ENCODE measurements around the gene CCNH.

The CCNH gene

DNA sequence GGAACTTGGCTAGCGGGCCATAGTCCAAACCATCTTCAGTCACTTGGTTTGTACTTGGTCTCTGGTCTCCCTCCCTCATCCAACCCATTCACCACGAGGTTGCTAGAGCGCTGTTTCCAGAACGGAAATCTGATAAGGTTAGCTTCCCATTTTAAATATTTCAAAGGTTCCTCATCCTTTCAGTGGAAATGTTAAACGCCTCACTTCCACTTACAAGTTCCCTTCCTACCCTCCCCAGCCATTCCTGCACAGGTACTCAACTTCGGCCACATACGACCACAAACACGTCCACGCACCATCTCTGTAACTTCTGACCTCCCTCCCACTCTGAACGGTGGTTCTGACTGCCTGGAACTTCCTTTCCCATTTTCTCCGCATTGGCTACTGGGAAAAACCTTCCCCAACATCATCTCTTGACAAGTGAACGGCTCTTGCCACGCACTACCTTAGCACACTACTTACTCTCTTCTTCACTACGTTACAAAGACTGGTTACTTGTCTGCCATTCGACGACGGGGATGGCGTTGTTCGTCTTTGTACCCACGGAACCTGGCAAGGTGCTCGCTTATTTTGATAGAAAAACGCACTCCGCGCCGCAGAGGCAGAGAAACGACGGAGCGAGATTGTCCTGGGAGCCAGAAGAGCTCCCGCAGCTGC, 629 bp downstream of the CCNH start:
- no peak for TF ChIP-seq FOXP2 (optimal IDR thresholded peaks at IDR 0.05; ENCODE audit: borderline replicate concordance, extremely low read depth, extremely low read length, insufficient read depth)

DNA sequence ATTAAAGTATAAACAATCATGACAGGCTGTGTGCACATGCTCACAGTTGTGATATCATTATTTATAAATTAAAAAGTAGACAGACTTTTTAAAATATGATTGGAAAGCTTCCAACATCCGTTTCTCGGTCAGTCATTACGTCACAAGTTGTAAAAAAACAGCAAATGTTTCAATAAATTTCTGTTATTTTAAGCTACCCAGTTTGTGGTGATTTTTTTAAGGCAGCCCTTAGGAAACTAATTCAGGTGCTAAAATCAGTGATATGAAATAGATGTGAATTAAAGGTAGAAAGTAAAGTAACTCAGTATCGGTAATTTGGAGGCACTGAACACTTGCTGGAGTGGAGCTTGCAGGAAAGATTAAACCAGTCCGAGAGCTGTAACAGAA, 1.2 kb downstream of the CCNH start:
- TF ChIP-seq TAF1 (IDR thresholded peaks at IDR 0.05; ENCODE audit: borderline replicate concordance, insufficient read depth, low read length), result no peak
- TF ChIP-seq FOXP2 (optimal IDR thresholded peaks at IDR 0.05; ENCODE audit: borderline replicate concordance, extremely low read depth, extremely low read length, insufficient read depth), result no peak
- TF ChIP-seq, protein P1, sequence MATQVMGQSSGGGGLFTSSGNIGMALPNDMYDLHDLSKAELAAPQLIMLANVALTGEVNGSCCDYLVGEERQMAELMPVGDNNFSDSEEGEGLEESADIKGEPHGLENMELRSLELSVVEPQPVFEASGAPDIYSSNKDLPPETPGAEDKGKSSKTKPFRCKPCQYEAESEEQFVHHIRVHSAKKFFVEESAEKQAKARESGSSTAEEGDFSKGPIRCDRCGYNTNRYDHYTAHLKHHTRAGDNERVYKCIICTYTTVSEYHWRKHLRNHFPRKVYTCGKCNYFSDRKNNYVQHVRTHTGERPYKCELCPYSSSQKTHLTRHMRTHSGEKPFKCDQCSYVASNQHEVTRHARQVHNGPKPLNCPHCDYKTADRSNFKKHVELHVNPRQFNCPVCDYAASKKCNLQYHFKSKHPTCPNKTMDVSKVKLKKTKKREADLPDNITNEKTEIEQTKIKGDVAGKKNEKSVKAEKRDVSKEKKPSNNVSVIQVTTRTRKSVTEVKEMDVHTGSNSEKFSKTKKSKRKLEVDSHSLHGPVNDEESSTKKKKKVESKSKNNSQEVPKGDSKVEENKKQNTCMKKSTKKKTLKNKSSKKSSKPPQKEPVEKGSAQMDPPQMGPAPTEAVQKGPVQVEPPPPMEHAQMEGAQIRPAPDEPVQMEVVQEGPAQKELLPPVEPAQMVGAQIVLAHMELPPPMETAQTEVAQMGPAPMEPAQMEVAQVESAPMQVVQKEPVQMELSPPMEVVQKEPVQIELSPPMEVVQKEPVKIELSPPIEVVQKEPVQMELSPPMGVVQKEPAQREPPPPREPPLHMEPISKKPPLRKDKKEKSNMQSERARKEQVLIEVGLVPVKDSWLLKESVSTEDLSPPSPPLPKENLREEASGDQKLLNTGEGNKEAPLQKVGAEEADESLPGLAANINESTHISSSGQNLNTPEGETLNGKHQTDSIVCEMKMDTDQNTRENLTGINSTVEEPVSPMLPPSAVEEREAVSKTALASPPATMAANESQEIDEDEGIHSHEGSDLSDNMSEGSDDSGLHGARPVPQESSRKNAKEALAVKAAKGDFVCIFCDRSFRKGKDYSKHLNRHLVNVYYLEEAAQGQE (IDR thresholded peaks at IDR 0.05; ENCODE audit: insufficient read depth in 1 of 2, low read depth in 2 of 2, low read length in 2 of 2), result no peak

DNA sequence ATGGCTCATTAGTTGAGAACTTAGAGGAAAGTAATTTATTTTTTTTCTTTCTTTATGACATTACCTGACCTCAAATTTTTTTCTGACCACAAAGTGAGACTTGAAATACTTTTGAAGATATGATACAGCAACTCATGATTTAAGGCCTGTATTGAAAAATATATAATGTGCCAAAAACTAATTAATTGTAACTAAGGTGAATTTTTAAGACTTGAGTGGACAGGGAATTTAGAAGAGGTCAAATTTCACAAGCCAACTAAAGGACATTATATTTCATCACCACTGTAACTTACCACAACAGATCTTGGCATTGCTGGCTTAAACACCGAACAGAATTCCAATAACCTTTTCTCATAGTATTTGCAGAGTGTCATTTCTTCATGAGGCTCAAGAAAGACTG, 1.8 kb downstream of the CCNH start:
- TF ChIP-seq, protein P1 (IDR thresholded peaks at IDR 0.05; ENCODE audit: insufficient read depth in 1 of 2, low read depth in 2 of 2, low read length in 2 of 2), result no peak
- no peak for TF ChIP-seq FOXP2 (optimal IDR thresholded peaks at IDR 0.05; ENCODE audit: borderline replicate concordance, extremely low read depth, extremely low read length, insufficient read depth)

DNA sequence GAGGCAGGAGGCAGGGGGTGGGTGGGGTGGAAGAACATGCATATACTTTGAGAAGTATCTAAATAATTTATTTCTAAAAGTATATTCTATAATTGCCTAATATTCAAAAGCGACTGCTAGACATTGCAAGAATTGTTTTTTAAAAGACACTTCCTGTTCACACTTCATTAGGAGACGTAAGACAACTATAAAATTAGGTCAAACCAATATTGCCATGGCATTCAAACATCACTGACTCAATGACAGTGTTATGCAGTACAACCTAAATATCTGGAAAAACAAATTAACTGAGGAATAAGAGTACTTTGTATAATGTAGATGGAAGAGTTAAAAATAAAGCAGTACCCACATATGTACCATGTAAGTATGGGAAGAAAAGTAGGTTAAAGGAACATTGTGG, 4.5 kb downstream of the CCNH start:
- TF ChIP-seq, protein P1 (IDR thresholded peaks at IDR 0.05; ENCODE audit: insufficient read depth in 1 of 2, low read depth in 2 of 2, low read length in 2 of 2), result no peak
- TF ChIP-seq TAF1 (IDR thresholded peaks at IDR 0.05; ENCODE audit: borderline replicate concordance, insufficient read depth, low read length) (no peak), POLR2AphosphoS5 (IDR thresholded peaks at IDR 0.05; ENCODE audit: low read depth, low read length) (no peak)

DNA sequence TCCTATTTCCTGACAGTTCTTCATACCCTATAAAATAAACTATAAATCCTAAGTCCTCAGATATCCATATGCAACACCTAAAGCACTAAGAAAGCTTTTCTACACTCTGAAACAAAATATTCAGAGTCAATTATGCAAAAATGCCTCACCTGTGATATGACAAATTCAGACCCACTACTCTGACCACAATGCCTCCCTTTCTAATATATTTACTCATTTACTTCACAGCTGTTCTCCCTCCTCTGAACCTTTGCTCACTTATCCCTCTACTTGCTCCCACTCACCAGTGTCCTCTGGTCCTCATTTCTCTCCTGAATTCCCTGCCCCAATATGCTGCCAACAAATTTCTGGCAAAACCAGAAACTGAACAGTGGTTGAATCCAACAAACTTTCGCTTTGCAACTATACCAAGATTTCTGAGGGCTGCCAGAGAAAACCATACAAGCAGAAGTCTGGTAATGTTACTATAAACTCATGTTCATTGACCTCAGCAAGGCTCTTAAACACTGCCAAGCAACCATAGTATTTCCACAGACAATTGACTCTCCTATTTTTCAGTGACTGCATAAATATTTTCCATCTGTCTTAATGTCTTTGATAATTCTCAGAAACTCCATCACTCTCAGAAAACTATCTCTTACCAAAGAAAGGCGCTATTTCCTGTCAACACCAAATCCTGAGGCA, 7.1 kb downstream of the CCNH start:
- TF ChIP-seq SIN3A (IDR thresholded peaks at IDR 0.05; ENCODE audit: borderline replicate concordance, insufficient read depth, low read length) (no peak), POLR2AphosphoS5 (IDR thresholded peaks at IDR 0.05; ENCODE audit: low read depth, low read length) (no peak)
- TF ChIP-seq, protein P1 (IDR thresholded peaks at IDR 0.05; ENCODE audit: insufficient read depth in 1 of 2, low read depth in 2 of 2, low read length in 2 of 2), result no peak

Data from PFSK-1 (cell line).